Testis (tissue), 2 donors: ENCODE measurements around the gene EXOC2.

Experiments used
- POLR2A ChIP-seq: fragments of 450-650 bp; IDR thresholded peaks from one replicate; pipeline ENCODE4 v1.6.1; 2017; ENCODE audit warnings: antibody characterized with exemption, mild to moderate bottlenecking, moderate library complexity
- TF ChIP-seq, protein P1 (sequence below), 3 experiments: fragments of 450-650 bp in 2 of 3; fragments of 200-600 bp in 1 of 3; sonication (generic) in 1 of 3; IDR thresholded peaks; one replicate each; pipeline ENCODE4 v1.5.1; 2016 to 2019; ENCODE audit warnings: antibody characterized with exemption in 3 of 3, mild to moderate bottlenecking in 2 of 3, moderate library complexity in 1 of 3

DNA sequence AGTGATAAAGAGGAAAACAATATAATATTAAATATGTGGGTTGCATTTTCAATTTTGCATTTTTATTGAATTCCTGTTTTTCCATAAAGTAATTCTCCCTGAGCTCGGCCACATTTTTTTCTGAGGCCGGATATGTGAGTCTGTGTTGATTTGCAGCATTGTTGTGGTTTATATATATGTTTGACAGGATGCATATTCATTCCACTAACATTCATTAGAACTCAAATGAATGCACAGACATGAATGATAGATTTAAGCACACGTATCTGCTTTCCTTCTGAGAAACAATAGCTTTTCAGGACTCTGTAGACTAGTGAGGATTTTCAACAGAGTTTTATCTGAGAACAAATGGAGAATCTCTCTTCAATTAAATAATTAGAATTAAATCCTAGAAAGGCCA is 10.6 kb upstream of the EXOC2 start:
- TF ChIP-seq, protein P1, sequence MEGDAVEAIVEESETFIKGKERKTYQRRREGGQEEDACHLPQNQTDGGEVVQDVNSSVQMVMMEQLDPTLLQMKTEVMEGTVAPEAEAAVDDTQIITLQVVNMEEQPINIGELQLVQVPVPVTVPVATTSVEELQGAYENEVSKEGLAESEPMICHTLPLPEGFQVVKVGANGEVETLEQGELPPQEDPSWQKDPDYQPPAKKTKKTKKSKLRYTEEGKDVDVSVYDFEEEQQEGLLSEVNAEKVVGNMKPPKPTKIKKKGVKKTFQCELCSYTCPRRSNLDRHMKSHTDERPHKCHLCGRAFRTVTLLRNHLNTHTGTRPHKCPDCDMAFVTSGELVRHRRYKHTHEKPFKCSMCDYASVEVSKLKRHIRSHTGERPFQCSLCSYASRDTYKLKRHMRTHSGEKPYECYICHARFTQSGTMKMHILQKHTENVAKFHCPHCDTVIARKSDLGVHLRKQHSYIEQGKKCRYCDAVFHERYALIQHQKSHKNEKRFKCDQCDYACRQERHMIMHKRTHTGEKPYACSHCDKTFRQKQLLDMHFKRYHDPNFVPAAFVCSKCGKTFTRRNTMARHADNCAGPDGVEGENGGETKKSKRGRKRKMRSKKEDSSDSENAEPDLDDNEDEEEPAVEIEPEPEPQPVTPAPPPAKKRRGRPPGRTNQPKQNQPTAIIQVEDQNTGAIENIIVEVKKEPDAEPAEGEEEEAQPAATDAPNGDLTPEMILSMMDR (IDR thresholded peaks at IDR 0.05): no peak
- no peak for TF ChIP-seq POLR2A
